Cardiac muscle cell (in vitro differentiated cells and primary cell): Measurements from ENCODE around the gene PRKACA. TPM values are rescaled to one million over a fixed set of nuclear protein-coding genes. Genes with fewer than 3 reads are reported as not detected.

Source experiments
- DNase-seq, 2 donors: peaks; one replicate each; pipeline versions ENCODE4 v3.0.0 to v3.0.0-alpha.2; 2010 to 2017; ENCODE audit warnings: low read depth in 1 of 2, low spot score in 1 of 2
- H3K27ac ChIP-seq: fragments of 200-600 bp; sonication (generic); 2 replicates; pipeline ENCODE4 v1.5.1; 2016
- H3K27me3 ChIP-seq: fragments of 200-600 bp; sonication (generic); 2 replicates; pipeline ENCODE4 v1.6.0; 2016; ENCODE audit warnings: control low read depth
- H3K36me3 ChIP-seq: fragments of 200-600 bp; sonication (generic); 2 replicates; pipeline ENCODE4 v1.5.1; 2016; ENCODE audit warnings: control low read depth
- H3K4me1 ChIP-seq: fragments of 200-600 bp; sonication (generic); 2 replicates; pipeline ENCODE4 v1.8.1; 2017; ENCODE audit warnings: low read depth, mild to moderate bottlenecking, mixed run types
- H3K4me3 ChIP-seq: fragments of 200-600 bp; sonication (generic); 2 replicates; pipeline ENCODE4 v1.5.1; 2016; ENCODE audit warnings: mild to moderate bottlenecking
- H3K9me3 ChIP-seq: fragments of 200-600 bp; sonication (generic); 2 replicates; pipeline ENCODE4 v1.5.1; 2017; ENCODE audit warnings: low read depth, mild to moderate bottlenecking, control low read depth
- CTCF ChIP-seq: IDR thresholded peaks from 2 replicates; pipeline ENCODE4 v1.5.1; 2012; ENCODE audit warnings: low read depth, mild to moderate bottlenecking, low read length
- polyA plus RNA-seq: library from polyadenylated mRNA; unstranded; fragments of >200 nt; fragmentation: Nextera tagmentation; extraction: Ambion mirVana; gene quantifications from 2 replicates; pipeline ENCODE4 v1.2.1, GENCODE V29; 2016
- total RNA-seq: library from RNA; depleted of rRNA; stranded (reverse); fragments of >200 nt; gene quantifications from 2 replicates; pipeline ENCODE4 v1.2.3, GENCODE V29; 2016

PRKACA gene
- total and polyA plus RNA-seq, 2 experiments from 2014 or later = 30.6 to 95.2 TPM

GRCh38 chr19:14156971-14157717, 39.6 kb upstream of the PRKACA start:
- no peaks in the 10 kb centered on the region for H3K9me3 ChIP-seq
- no peak for DNase-seq
- H3K4me3 ChIP-seq = no peak overlapping the region
- peaks cover 27% of the 10 kb centered on the region for H3K36me3 ChIP-seq
- no peak overlapping the region for H3K27ac ChIP-seq
- no peaks in the 10 kb centered on the region for H3K4me1 ChIP-seq
- H3K27me3 ChIP-seq = no peaks in the 10 kb centered on the region
- TF ChIP-seq CTCF = no peak

GRCh38 chr19:14156122-14156521, 38.6 kb upstream of the PRKACA start:
- H3K4me3 ChIP-seq = no peak overlapping the region
- H3K9me3 ChIP-seq = no peaks in the 10 kb centered on the region
- H3K27me3 ChIP-seq = no peaks in the 10 kb centered on the region
- H3K27ac ChIP-seq = no peak overlapping the region
- DNase-seq = no peak
- H3K36me3 ChIP-seq = peaks cover 29% of the 10 kb centered on the region
- no peak for TF ChIP-seq CTCF
- H3K4me1 ChIP-seq = no peaks in the 10 kb centered on the region

- no peaks in the 10 kb centered on the region for H3K4me1 ChIP-seq
- DNase-seq = no peak
- peaks cover 29% of the 10 kb centered on the region for H3K36me3 ChIP-seq
- no peaks in the 10 kb centered on the region for H3K27me3 ChIP-seq
- H3K4me3 ChIP-seq = no peak overlapping the region
- TF ChIP-seq CTCF = no peak
- H3K9me3 ChIP-seq = no peaks in the 10 kb centered on the region
- H3K27ac ChIP-seq = no peak overlapping the region
Observed at GRCh38 chr19:14155371-14155770, 37.8 kb upstream of the PRKACA start.

- no peaks in the 10 kb centered on the region for H3K27me3 ChIP-seq
Observed at GRCh38 chr19:14152713-14153112, 35.2 kb upstream of the PRKACA start.

GRCh38 chr19:14150770-14151661, 33.5 kb upstream of the PRKACA start:
- Histone ChIP-seq H3K36me3 (peaks cover 15% of the 10 kb centered on the region), H3K4me3 (no peak overlapping the region), H3K9me3 (no peaks in the 10 kb centered on the region), H3K27ac (no peak overlapping the region), H3K4me1 (peaks cover 18% of the 10 kb centered on the region), H3K27me3 (no peaks in the 10 kb centered on the region)
- no peak for TF ChIP-seq CTCF
- no peak for DNase-seq

More at GRCh38 chr19:14152713-14153112, 35.2 kb upstream of the PRKACA start:
- H3K36me3 ChIP-seq = peaks cover 22% of the 10 kb centered on the region
- no peaks in the 10 kb centered on the region for H3K9me3 ChIP-seq
- peaks cover 18% of the 10 kb centered on the region for H3K4me1 ChIP-seq
- TF ChIP-seq CTCF = no peak
- no peak overlapping the region for H3K27ac ChIP-seq
- DNase-seq = no peak
- H3K4me3 ChIP-seq = no peak overlapping the region
